SIG-M5 (cell line): ENCODE measurements around the gene PCMT1.

ENCODE experiments used
- DNase-seq: peaks from one replicate; lab custom pipeline; 2025; lab: John Stamatoyannopoulos, UW

PCMT1 gene

DNA sequence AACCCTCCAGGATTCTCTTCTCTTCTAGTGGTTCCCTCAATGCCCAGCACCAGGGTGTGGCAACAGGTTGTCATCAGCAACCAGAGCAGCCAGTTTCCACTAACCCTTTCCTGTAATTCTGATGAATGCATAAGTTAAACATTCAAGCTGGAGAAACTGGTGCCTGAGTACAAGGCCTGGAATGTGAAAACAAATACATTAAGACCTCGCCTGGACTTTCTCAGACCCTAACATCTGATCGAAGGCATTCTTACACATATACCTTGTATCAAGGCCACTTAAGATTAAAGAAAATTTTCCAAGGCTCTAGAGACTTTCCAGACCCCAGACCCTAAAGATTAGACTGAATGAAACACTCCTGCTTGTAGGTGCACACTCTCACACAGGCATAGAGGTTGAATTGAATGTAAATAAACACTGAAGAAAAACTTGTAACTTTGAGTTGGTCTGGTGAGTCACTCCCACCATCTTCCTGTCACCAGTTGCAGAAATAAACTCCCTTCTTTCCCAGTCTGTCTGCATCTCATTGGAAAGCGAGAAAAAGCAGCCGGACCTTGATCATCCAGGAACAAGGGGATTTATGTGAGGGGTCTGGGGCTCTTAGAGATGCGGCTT lies 105.6 kb downstream of the PCMT1 start:
- no peak for DNase-seq

DNA sequence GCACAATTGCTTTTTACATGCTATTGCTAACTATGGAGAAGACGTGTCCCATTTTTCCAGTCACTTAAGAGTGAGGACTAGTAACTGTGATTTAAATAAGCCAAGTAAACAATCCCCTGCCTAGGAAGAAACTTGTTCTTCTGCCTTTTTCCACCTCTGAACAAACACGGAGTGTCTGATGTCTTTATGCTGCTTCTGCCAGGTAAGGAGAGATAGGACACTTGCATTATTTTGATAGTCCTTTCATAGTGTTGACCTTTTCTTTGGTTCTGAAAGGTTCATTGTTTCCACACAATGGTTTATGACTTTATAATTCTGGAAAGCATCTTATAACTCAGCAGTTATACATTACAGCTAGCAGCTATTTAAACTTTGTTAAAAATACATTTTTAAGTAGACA lies 106.2 kb downstream of the PCMT1 start:
- no peak for DNase-seq

DNA sequence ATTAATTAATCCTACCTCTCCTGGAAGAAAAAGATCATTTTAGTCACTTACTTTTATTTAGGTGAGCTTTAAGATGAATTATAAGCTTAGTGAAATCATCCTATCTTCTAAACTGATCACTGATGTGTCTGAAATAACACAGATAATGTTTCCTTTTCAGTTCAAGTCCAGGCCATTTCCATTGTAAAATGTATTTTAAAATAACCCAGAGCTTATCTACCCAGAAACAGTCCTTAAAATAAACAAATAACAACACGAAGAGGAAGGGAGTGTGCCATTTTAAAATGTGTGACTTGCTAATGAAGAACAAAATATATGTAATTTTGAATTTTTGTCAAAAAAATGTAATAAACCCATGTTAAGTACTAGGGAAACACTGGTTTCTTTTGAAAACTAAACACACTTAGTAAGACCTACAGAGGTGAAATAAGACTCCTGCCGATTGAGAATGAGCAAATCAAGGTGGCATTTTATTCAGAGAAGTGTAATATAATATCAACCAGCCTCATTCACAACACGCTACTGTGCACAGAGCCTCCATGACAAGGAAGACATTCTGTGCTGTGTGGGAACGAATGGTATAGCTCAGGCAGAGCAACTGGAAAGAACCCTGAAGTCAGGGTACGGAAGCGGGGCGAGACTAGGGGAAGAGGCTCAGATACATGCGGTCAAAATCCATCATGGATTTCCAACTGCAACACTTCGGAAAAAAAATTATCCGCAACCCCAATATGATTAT lies 106.9 kb downstream of the PCMT1 start:
- no peak for DNase-seq

DNA sequence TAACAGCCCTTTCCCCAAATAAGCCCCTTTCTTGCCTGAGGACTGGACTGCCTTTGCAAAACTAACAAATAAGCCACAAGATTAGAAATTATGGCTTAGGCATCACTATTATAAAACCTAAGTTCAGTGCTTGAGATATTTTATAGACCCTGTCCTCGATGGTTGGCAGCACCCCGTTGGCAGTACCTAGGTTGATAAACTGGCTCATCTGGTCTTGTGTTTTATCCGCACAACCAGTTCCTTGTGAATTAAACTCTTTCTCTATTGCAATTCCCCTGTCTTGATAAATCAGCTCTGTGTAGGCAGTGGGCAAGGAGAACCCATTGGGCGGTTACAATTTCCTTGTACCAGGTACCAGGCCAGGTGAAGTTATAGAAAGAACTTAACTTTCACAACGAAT lies 108.0 kb downstream of the PCMT1 start:
- DNase-seq = no peak

DNA sequence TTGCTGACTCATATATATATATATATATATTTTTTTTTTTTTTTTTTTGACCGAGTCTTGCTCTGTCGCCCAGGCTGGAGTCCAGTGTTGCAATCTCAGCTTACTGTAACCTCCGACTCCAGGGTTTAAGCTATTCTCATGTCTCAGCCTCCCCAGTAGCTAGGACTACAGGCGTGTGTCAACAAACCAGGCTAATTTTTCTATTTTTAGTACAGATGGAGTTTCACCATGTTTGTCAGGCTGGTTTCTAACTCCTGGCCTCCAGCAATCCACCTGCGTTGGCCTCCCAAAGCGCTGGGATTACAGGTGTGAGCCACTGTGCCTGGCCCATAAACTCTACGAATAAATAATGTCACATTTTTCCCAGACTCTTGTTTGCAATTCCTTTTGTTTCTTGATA lies 109.8 kb downstream of the PCMT1 start:
- DNase-seq = no peak

DNA sequence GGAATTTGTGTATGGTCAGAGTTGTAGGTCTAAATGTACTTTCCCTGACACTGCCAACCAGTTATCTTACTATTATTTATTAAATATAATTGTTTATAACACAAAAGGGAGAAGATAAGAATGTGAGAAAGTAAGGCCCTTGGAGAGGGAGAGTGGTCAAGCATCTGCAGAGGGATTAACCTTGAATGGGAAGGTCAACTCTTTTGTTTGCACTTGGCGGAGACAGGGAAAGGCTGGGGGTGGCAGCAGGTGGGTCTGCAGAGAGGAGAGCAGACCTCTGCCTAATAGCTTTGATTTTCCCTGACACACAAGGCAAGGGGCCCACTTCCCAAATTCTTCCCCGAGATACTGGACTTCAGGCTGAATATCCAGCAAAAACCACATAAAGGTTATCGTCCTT lies 110.4 kb downstream of the PCMT1 start:
- no peak for DNase-seq

GRCh38 chr6:149860513-149860833 lies 110.9 kb downstream of the PCMT1 start:
- DNase-seq = no peak
